GM21360 (cell line): Measurements from ENCODE around the gene KLF7.
A peak's percentile ranks its signal among the peaks of the same experiment; 100 is the strongest.

Source experiments
- ATAC-seq: cut with Tn5 transposase; IDR thresholded peaks from one replicate; pipeline ENCODE4 v1.9.1; 2021; ENCODE audit warnings: mild to moderate bottlenecking, moderate library complexity; ENCODE audit not compliant: unreplicated experiment

The KLF7 gene

GRCh38 chr2:207165121-207166038, at the start of gene KLF7:
Gene KLF7, minus strand, starts transcription at chr2:207165948. Its CDS starts 380 bp downstream, at chr2:207165568.
- ATAC-seq: peak; percentile 18

- ATAC-seq: no peak
Observed at GRCh38 chr2:207215308-207215707, 49.6 kb upstream of the KLF7 start.

GRCh38 chr2:207214446-207214845, 48.7 kb upstream of the KLF7 start:
- ATAC-seq: no peak

GRCh38 chr2:207206011-207206410, 40.3 kb upstream of the KLF7 start:
- ATAC-seq: no peak

- no peak for ATAC-seq
Observed at GRCh38 chr2:207205173-207205957, 39.6 kb upstream of the KLF7 start.

GRCh38 chr2:207203056-207203455, 37.3 kb upstream of the KLF7 start:
- no peak for ATAC-seq

- no peak for ATAC-seq
Observed at GRCh38 chr2:207202645-207203044, 36.9 kb upstream of the KLF7 start.

GRCh38 chr2:207201416-207201815, 35.7 kb upstream of the KLF7 start:
- ATAC-seq: no peak

- ATAC-seq: no peak
Observed at GRCh38 chr2:207200136-207200535, 34.4 kb upstream of the KLF7 start.

GRCh38 chr2:207194028-207194427, 28.3 kb upstream of the KLF7 start:
- ATAC-seq: no peak

GRCh38 chr2:207188626-207189419, 23.1 kb upstream of the KLF7 start:
- no peak for ATAC-seq

GRCh38 chr2:207185372-207185771, 19.6 kb upstream of the KLF7 start:
- ATAC-seq: no peak

GRCh38 chr2:207184768-207185167, 19.0 kb upstream of the KLF7 start:
- no peak for ATAC-seq

GRCh38 chr2:207184348-207184747, 18.6 kb upstream of the KLF7 start:
- no peak for ATAC-seq

GRCh38 chr2:207183506-207183905, 17.8 kb upstream of the KLF7 start:
- ATAC-seq: no peak

GRCh38 chr2:207182911-207183310, 17.2 kb upstream of the KLF7 start:
- no peak for ATAC-seq

GRCh38 chr2:207181526-207182274, 16.0 kb upstream of the KLF7 start:
- no peak for ATAC-seq

- ATAC-seq: no peak
Observed at GRCh38 chr2:207180741-207181140, 15.0 kb upstream of the KLF7 start.

- no peak for ATAC-seq
Observed at GRCh38 chr2:207176247-207176646, 10.5 kb upstream of the KLF7 start.

GRCh38 chr2:207173641-207174040, 7.9 kb upstream of the KLF7 start:
- ATAC-seq: no peak
